Endothelial cell of umbilical vein (primary cell): ENCODE data around the gene JARID2. TPM values are rescaled to one million over a fixed set of nuclear protein-coding genes. Genes with fewer than 3 reads are reported as not detected.

Experiments
- BruUV-seq: library from RNA; stranded (reverse); fragments of 400-500 nt; replicated peaks from 2 replicates; lab custom pipeline; 2021; lab: Mats Ljungman, UMichigan
- CTCF ChIA-PET: fragments of 300-600, 350-600 bp; sonication (Branson Sonifier 250); formaldehyde crosslinking; loops from one replicate; lab custom pipeline; 2021; ENCODE audit warnings: antibody characterized with exemption, inconsistent platforms; lab: Charles Lee
- POLR2A ChIA-PET: fragments of 300-600, 350-600 bp; sonication (Branson Sonifier 250); formaldehyde crosslinking; loops from one replicate; lab custom pipeline; 2021; ENCODE audit warnings: antibody characterized with exemption, inconsistent platforms; lab: Charles Lee
- DNase-seq: peaks from one replicate; pipeline ENCODE4 v3.0.0-alpha.2; 2011; ENCODE audit warnings: low read depth, low spot score
- FAIRE-seq: peaks from 2 replicates; lab custom pipeline; 2011; peaks lifted over from hg19 to GRCh38; lab: Jason Lieb, UNC
- H2AFZ ChIP-seq: 2 replicates; pipeline ENCODE4 v1.6.0; 2012; ENCODE audit warnings: low read depth, low read length, control low read depth, inconsistent platforms
- H3K27ac ChIP-seq: 2 replicates; pipeline ENCODE4 v1.5.1; 2011; ENCODE audit warnings: low read depth, mild to moderate bottlenecking, control low read depth, low read length, moderate library complexity; ENCODE audit not compliant: insufficient read depth
- H3K27me3 ChIP-seq, 2 experiments: 2 replicates each; pipeline versions ENCODE4 v1.6.0 to v1.6.1; 2011; ENCODE audit warnings: low read length in 2 of 2, mixed read lengths in 1 of 2; ENCODE audit not compliant: control insufficient read depth in 2 of 2, insufficient read depth in 2 of 2
- H3K36me3 ChIP-seq, 2 experiments: 2 replicates in 1 of 2; 3 replicates in 1 of 2; pipeline ENCODE4 v1.5.1; 2011; ENCODE audit warnings: low read length in 2 of 2, mild to moderate bottlenecking in 1 of 2, moderate library complexity in 1 of 2; ENCODE audit not compliant: control insufficient read depth in 2 of 2, insufficient read depth in 2 of 2; ENCODE audit errors: extremely low read depth in 1 of 2
- H3K4me1 ChIP-seq: 3 replicates; pipeline ENCODE4 v1.5.1; 2011; ENCODE audit warnings: mild to moderate bottlenecking, low read length; ENCODE audit not compliant: control insufficient read depth, insufficient read depth; ENCODE audit errors: extremely low read depth
- H3K4me2 ChIP-seq: 2 replicates; pipeline ENCODE4 v1.6.1; 2011; ENCODE audit warnings: low read length, control low read depth, mixed read lengths; ENCODE audit not compliant: insufficient read depth
- H3K4me3 ChIP-seq, 3 experiments: fragments of 200-600 bp in 1 of 3; sonication (generic), shearing (Covaris generic) in 1 of 3; replicated peaks in 1 of 3; 2 replicates each; pipeline ENCODE4 v1.5.1; 2011 to 2016; ENCODE audit warnings: control low read depth in 3 of 3, low read length in 3 of 3, mild to moderate bottlenecking in 2 of 3, inconsistent platforms in 1 of 3, low read depth in 1 of 3, moderate library complexity in 1 of 3; ENCODE audit not compliant: insufficient read depth in 1 of 3
- H3K79me2 ChIP-seq: 2 replicates; pipeline ENCODE4 v1.6.0; 2012; ENCODE audit warnings: low read length, inconsistent platforms; ENCODE audit not compliant: control insufficient read depth, insufficient read depth
- H3K9ac ChIP-seq: replicated peaks from 2 replicates; pipeline ENCODE3; 2011; ENCODE audit warnings: low read length, control low read depth; ENCODE audit not compliant: insufficient read depth; ENCODE audit errors: extremely low read depth
- H3K9me1 ChIP-seq: replicated peaks from 3 replicates; pipeline ENCODE4 v1.6.0; 2011; ENCODE audit warnings: mild to moderate bottlenecking, low read length; ENCODE audit not compliant: control insufficient read depth, insufficient read depth; ENCODE audit errors: extremely low read depth
- H3K9me3 ChIP-seq: replicated peaks from 2 replicates; pipeline ENCODE4 v1.5.1; 2012; ENCODE audit warnings: low read length, inconsistent platforms; ENCODE audit not compliant: control insufficient read depth, insufficient read depth
- H4K20me1 ChIP-seq: replicated peaks from 2 replicates; pipeline ENCODE3; 2011; ENCODE audit warnings: mild to moderate bottlenecking, low read length; ENCODE audit not compliant: control insufficient read depth, insufficient read depth; ENCODE audit errors: extremely low read depth
- EZH2 ChIP-seq: IDR thresholded peaks from 2 replicates; pipeline ENCODE4 v1.6.1; 2012; ENCODE audit warnings: borderline replicate concordance, low read depth, mild to moderate bottlenecking, moderate library complexity, low read length, inconsistent platforms; ENCODE audit not compliant: severe bottlenecking
- FOS ChIP-seq: IDR thresholded peaks from 2 replicates; pipeline ENCODE4 v1.6.1; 2011; ENCODE audit warnings: mild to moderate bottlenecking, low read length, moderate library complexity, borderline replicate concordance; ENCODE audit not compliant: insufficient read depth
- GATA2 ChIP-seq: IDR thresholded peaks from 2 replicates; pipeline ENCODE4 v1.7.0; 2011; ENCODE audit warnings: low read depth, mild to moderate bottlenecking, moderate library complexity, mixed read lengths, low read length; ENCODE audit not compliant: insufficient read length, insufficient read depth
- MYC ChIP-seq: IDR thresholded peaks from one replicate; pipeline ENCODE4 v1.6.1; 2011; ENCODE audit warnings: mild to moderate bottlenecking, low read depth, low read length
- POLR2A ChIP-seq: IDR thresholded peaks from 2 replicates; pipeline ENCODE4 v1.6.1; 2012; ENCODE audit warnings: low read depth, mild to moderate bottlenecking, control low read depth, low read length
- POLR2AphosphoS5 ChIP-seq: IDR thresholded peaks from 2 replicates; pipeline ENCODE4 v1.6.1; 2012; ENCODE audit warnings: low read depth, mild to moderate bottlenecking, control low read depth, low read length, moderate library complexity; ENCODE audit not compliant: insufficient read depth
- dilution Hi-C: fragments of 300-500 bp; cut with MboI; formaldehyde crosslinking; loops from one replicate; pipeline ENCODE4 v1.15.0; 2019; ENCODE audit warnings: low sequenced_read_pairs; ENCODE audit not compliant: extremely low pct_ligation_motif_present
- intact Hi-C: fragments of 100-400 bp; cut with micrococcal nuclease; formaldehyde crosslinking; loops from one replicate; pipeline ENCODE4 v1.10.0; 2022
- polyA plus RNA-seq, 4 experiments: library from polyadenylated mRNA; depleted of rRNA in 3 of 4; stranded (reverse) in 3 of 4; unstranded in 1 of 4; fragments of >200 nt; gene quantifications; 2 replicates each; pipeline versions ENCODE4 v1.2.1 to v1.2.3, GENCODE V29; 2011 to 2012; ENCODE audit warnings: missing spikeins in 1 of 4
- total RNA-seq: library from RNA; stranded (reverse); gene quantifications from 2 replicates; pipeline ENCODE4 v1.2.3, GENCODE V29; 2021
- TF ChIP-seq, protein P1 (sequence below), 2 donors: IDR thresholded peaks; 1 replicate in 1 of 2; 2 replicates in 1 of 2; pipeline ENCODE4 v1.5.1; 2011; ENCODE audit warnings: low read length in 2 of 2, mild to moderate bottlenecking in 2 of 2, moderate library complexity in 2 of 2, control low read depth in 1 of 2, inconsistent platforms in 1 of 2, low read depth in 1 of 2; ENCODE audit not compliant: insufficient read depth in 1 of 2; ENCODE audit errors: extremely low read depth in 1 of 2
- TF ChIP-seq, protein P2 (sequence below): IDR thresholded peaks from 2 replicates; pipeline ENCODE4 v1.6.1; 2011; ENCODE audit not compliant: insufficient read depth, insufficient read length

Gene JARID2
- total and polyA plus RNA-seq, 2 donors (not counting 3 experiments of a cell fraction or from before 2014, with no cell fraction given): 2.9 to 10.6 TPM

DNA sequence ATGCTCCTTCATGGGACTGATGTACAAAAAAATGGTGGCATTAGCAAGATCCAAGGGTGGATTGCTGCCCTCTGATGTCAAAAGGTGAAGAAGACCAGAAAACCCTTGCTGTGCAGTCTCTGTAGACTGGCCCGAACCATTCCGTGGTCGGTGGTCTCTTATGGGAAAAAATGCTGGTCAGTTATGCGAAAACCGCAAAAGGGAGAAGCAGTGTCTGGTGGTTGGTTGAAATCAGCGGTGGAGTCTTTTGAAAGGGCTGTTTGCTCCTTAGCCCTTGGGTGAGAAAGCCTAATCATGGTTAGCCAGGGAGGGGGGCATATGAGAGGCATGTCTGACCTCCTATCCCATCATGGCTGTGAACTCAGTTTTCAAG is 308.8 kb downstream of the JARID2 start:
- intact Hi-C loops: loop anchor here (5.0 to 10.0 kb wide), 3 partner anchors 52 to 650 kb away; partner anchors contain the start of gene JARID2
- H3K79me2 ChIP-seq: no peaks in the 10 kb centered on the region
- no peaks in the 10 kb centered on the region for H3K36me3 ChIP-seq
- DNase-seq (no peak), FAIRE-seq (no peak)
- no peak overlapping the region for H3K27ac ChIP-seq
- peaks cover 32% of the 10 kb centered on the region for H3K4me1 ChIP-seq
- no peak overlapping the region for H3K9ac ChIP-seq
- no peak overlapping the region for H2AFZ ChIP-seq
- H3K4me2 ChIP-seq: no peak overlapping the region
- ChIA-PET POLR2A (no interaction called here), CTCF (interaction anchor here (2.1 kb wide), 1 partner anchor 68 kb away, joined by 6 read pairs; no protein-coding TSS in a partner anchor)
- no peak overlapping the region for H3K4me3 ChIP-seq
- H4K20me1 ChIP-seq: no peaks in the 10 kb centered on the region
- TF ChIP-seq MYC: no peak
- TF ChIP-seq, protein P1, sequence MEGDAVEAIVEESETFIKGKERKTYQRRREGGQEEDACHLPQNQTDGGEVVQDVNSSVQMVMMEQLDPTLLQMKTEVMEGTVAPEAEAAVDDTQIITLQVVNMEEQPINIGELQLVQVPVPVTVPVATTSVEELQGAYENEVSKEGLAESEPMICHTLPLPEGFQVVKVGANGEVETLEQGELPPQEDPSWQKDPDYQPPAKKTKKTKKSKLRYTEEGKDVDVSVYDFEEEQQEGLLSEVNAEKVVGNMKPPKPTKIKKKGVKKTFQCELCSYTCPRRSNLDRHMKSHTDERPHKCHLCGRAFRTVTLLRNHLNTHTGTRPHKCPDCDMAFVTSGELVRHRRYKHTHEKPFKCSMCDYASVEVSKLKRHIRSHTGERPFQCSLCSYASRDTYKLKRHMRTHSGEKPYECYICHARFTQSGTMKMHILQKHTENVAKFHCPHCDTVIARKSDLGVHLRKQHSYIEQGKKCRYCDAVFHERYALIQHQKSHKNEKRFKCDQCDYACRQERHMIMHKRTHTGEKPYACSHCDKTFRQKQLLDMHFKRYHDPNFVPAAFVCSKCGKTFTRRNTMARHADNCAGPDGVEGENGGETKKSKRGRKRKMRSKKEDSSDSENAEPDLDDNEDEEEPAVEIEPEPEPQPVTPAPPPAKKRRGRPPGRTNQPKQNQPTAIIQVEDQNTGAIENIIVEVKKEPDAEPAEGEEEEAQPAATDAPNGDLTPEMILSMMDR (IDR thresholded peaks at IDR 0.05; ENCODE audit: extremely low read depth in 1 of 2, insufficient read depth in 1 of 2, low read depth in 1 of 2, low read length in 2 of 2): no peak
- TF ChIP-seq GATA2: no peak
- TF ChIP-seq EZH2: no peak
- TF ChIP-seq, protein P2, sequence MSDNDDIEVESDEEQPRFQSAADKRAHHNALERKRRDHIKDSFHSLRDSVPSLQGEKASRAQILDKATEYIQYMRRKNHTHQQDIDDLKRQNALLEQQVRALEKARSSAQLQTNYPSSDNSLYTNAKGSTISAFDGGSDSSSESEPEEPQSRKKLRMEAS: no peak
- no peak for TF ChIP-seq POLR2AphosphoS5
- TF ChIP-seq FOS: no peak
- no peak for TF ChIP-seq POLR2A
- no peaks in the 10 kb centered on the region for H3K27me3 ChIP-seq
- H3K9me3 ChIP-seq: no peaks in the 10 kb centered on the region
- H3K9me1 ChIP-seq: no peaks in the 10 kb centered on the region
- no TSS peak for BruUV-seq
- dilution Hi-C loops: no loop called here
